AML-193 (cell line): Measurements from ENCODE around the gene C11orf58.
A peak's percentile ranks its signal among the peaks of the same experiment; 100 is the strongest.

Source experiments
- DNase-seq, 2 experiments: peaks; one replicate each; lab custom pipeline; 2025; lab: John Stamatoyannopoulos, UW

The C11orf58 gene

DNA sequence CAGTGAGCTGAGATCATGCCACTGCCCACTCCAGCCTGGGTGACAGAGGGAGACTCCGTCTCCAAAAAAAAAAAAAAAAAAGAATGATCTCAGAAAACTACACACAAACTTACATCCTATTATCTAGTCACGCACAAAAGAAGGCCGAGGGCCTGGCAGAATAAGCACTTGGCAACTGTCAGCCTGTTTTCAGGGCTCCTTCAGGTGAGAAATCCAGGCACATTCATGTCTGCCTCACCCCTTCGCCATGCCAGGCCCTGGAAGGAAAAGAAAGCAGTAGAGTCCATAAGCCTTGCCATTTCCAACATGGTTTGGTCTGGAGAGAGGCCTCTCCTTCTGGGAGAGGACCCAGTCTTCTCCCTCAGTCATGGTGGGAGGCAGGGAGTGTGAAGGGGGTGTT lies 30.9 kb downstream of the C11orf58 start:
- DNase-seq, result no peak

DNA sequence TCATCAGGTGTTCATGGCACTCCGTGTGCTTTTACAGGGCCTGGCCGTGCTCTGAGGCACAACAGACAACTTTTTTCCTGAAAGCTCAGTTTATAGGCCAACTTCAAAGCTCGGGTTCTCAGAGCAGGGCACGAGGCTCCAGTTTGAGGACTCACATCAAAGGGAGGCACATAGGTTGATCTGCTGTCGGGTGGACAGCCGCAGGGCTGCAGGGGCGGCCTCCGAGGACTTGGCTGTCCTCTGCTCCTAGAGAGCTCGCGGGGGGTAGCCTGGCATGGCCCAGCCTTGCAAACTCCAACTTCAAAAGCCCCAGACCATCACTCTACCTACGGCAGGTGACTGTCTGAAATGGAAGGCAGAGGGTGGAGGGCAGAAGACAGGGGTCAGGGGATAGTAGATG lies 31.6 kb downstream of the C11orf58 start:
- DNase-seq, result no peak

DNA sequence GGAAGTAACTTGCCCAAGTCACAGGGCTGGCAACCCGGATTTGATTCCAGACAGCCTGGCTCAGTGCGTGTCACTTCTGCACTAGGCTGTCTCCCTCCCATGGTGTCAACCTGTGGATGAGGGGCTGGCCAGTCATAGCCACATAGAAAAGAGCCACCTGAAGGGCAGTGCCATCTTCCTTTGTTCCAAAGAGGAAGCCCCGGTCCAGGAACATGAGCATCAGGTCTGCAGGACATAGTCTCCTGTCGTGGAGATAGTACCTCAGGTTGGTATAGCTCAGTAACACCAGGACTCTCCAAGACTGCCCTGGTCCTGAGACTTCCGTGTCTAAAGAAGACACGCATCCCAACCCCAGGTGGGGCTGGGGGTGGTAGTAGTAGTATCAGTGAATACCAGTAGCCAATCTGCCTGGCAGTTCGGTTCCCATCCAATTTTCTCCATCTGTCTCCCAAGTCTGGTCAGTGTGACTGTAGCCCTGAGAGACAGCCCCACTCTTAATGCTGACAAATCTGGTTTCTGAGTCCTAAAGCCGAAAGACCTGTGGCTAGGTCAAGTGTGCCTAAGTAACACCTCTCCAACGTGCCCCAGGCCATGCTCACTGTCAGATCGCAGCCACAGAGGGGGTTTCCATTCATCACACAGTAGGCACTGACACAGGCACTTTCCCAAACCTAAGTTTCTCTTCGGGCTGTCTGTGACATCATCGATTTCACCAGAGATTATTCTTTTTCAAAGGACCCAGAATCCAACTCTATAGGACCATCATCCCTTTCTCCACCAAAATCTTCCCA lies 33.1 kb downstream of the C11orf58 start:
- DNase-seq, result no peak

DNA sequence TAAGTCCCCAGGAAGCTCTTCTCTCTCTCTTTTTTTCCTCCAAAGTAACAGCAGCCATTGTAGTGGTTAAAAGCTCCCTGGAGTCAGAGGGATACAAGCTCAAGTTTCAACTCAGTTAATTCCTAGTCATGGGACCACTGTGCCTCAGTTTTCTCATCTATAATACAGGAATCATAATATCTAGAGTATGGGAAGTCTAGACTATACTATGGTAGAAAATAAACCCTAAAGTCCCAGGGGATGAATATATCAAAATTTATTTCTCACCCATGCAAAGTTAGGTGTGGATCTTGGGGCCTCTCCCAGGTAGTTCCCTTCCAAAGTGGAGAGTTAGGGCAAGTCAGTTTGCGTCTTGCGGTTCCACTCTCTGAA lies 33.7 kb downstream of the C11orf58 start:
- no peak for DNase-seq

DNA sequence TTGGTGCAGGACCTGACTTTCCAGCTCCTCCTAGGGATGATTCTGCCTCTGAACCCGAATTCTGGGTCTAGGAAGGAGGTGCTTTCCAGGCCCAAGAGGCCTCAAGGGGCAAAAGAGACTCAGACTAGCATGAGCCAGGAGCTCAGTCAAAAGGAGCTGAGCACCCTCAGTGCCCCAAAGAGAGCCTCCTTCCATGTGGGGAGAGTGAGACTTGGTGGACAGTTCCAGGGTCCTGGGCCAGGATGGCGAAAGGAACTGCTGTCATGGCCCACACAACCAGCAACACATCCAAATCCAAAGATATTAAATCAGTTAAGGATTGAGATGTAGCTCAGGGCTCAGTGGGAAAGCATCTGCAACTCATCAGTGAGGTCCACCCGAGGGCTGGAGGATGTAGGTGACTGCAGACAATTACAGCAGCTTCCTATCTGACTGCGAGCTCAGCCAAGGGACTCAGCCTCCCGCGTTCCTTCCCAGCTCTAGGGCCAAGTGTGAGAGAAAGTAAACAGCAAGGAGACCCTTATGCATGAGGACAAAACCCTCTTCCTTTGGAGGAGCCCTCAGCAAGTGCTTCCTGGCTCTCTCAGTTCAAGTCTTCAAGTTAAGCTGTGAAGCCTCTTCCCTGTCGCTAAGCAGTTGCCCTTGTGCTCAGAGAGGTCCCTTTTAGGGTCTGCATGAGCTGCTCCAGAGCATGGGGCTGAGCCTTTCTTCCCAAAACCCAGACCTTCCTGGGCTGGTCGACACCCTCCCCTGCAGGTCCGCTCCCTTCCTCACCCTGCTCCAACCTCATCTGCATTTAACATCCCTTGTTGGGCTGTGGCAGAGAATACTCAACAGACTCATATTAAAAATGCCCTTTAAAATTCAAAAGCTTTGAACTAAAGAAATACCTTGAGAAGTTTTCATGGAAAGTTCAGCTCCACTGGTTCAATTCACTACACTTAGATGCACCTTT lies 35.8 kb downstream of the C11orf58 start:
- no peak for DNase-seq

DNA sequence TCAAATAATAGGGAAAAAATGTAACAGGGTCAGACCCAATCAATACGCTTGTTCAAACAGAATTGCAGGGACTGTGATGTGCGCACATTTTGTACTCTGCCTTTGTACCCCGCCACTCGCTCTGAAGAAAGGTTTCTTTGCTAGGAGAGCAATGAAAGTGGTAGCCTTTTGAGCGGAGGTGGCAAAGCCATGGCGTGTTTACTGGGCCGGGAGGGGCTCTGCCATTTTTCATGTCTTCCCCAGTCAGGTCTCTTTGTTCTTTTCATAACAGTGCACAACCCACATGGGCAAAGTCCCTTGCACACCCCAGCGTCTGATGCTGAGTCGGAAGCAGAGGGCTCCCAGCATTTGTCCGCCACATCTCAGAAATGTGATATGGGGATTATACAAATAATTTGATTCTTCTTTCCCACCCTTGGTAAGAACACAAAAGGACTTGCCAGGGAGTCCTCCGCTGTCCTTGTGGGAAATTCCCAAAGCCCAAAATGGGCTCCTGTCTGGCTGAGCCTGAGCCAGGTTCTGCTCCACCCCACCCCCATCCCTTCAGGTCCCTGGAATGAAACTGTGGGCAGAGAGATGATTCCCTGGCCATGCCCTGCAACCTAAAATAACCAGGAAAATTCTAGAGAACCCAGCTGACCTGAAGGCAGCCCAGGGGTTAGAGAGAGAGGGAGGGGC lies 36.6 kb downstream of the C11orf58 start:
- no peak for DNase-seq

DNA sequence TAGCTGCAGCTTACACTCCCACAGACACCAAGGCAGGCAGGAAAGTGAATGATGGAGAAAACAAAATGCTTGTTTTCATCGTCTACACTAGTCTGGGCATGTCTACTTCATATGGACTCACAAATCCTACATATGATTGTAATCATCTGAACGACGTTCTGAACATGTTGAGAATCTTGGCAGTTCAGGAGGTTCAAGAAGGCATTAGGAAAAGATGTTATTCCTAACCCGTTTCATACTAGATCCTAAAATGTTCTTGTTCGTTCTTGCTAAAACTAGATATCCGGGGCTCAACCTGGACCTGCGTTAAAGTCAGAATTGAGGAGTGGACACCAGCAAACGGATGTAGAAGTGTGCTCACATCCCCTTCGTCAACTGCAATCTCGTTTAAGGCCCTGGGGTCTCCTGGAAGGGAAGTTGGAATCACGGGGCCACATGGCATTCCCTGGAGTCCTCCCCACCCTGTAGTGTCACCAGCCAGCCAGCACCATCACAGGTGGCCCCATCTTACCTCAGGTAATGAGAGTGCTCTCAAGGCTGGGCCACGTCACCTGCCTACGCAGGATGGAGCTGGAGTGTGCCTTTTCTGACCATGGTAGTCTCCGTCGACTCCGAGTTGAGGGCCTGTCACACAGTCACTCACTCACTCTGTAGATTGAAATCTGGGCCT lies 37.3 kb downstream of the C11orf58 start:
- no peak for DNase-seq

DNA sequence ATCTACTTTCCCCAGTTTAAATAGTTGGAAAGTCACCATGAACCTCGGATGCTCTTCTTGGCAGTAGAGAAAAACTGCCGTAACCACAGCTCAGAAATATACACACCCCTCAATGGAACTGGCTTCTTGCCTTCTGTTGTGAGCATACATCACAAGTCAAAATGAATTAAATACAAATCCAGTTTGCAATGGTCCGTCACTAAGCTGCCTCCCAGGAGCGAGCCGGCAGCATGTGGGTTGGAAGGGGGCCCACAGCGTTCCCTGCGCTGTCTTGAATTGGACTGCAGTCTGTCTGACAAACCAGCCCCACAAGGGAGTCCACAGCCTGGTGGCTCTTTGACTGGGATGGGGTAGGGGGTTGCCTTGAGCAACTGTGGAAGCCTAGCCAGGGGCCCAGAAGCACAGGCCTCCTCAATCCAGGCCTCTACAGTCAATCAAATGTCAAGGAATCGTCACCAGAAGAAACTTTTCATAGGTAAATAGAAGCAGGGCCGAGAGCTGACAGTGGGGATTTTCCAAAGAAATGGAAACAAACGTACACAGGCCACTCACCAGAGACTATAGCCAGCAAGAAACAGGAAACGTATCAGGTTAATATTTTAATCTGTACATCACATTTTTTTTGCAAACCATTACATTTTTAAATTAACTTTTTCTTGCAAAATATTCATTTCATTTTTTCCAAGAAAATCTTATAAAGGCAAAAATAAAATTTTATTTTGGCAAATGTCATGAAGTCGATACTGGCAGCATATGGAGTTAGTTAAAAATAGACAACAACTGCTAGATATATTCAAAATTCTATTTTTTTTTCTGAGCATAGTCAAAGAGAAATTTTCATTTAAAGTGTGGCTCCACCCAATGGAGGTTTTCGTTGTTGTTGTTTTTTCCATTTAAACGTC lies 38.5 kb downstream of the C11orf58 start:
- no peak for DNase-seq

DNA sequence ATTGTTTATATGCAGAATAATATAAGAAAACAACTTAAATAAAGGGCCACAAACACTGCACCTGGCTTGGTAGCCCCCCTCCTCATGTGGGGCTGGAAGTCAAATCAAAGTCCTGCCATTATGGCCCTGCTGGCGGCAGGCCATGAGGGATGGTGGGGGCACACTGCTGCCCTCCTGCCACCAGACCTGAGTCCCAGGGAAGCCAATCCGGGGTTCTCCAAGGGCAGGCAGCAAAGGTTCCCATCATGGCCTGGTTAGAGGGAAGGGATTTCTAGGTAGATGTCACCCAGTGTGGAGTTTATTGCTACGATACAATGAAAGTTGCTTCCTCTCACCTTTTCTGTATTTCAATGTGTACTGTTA lies 39.1 kb downstream of the C11orf58 start:
- no peak for DNase-seq

DNA sequence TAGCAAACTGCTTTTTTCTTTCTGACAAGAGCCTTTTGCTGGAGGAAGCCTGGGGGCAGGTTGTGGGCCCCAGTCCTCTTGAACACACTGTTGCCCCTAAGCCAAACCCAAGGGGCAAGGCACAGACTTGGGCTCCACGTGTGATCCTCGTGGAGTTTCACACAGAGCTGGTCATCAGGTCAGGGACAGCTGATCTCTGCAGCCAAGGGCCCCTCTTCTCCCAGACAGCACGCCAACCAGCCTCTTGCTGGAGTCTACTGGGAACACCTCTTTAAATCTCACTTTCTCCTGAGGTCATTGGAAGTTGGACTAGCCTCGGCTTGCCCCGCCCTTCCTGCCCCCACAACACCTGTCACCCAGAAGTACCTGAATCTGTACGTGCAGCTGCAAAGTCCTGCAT lies 39.8 kb downstream of the C11orf58 start:
- DNase-seq, result no peak

DNA sequence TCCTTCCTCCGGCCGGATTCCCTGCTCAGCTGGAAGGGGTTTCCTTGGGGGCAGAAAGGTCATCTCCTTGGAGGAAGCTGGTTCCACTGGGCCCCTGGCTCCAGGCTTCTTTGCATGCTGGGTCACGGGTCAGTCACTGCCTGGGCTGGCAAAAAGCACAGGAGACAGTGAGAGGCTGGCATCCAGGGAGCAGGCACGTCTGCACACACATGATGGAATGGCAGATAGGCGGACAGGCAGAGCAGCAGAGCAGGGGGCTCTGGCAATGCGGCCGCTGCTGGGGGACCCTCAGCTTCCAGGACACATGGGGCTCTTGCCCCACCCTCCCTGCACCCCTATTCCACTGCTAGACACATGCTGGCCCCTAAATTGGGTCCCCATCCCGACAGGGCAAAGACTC lies 40.4 kb downstream of the C11orf58 start:
- no peak for DNase-seq

DNA sequence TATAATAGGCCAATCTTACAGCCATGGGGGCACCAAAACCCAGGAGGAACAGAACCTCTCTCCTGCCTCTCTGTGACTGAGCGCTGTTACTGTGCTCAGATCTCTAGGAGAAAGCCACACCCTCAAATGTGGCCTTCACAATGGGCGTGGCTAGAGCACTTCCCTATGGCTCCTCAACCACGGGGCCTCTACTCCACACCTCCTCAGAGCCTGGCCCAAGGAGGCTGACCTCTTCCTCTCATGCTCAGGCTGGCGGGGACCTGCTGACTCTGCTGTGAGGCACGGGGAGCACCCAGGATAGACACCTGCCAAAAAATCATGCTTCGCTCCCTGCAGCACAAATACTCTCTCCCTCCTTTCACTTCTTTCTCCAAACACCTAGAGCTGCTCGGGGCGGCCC lies 41.0 kb downstream of the C11orf58 start:
- DNase-seq, result peak; percentile 20 to 28

DNA sequence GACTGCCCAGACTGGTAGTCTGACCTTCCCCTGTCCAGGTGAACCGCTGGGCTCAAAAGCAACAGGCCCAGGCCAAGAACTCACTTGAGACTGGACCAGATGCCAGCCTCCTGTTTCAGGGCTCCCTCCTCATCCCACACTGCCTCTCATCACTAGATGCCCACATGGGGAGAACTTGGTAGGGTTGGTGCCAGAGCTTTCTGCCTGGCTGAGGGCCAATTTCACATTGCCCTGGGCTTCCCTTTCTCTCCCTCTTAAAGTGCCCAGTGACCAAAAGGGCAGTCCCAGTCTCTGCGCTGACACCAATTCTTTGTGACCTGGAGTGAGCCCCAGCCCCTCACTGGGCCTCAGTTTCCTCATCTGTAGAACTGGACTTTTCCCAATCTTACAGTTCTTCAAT lies 41.7 kb downstream of the C11orf58 start:
- no peak for DNase-seq

DNA sequence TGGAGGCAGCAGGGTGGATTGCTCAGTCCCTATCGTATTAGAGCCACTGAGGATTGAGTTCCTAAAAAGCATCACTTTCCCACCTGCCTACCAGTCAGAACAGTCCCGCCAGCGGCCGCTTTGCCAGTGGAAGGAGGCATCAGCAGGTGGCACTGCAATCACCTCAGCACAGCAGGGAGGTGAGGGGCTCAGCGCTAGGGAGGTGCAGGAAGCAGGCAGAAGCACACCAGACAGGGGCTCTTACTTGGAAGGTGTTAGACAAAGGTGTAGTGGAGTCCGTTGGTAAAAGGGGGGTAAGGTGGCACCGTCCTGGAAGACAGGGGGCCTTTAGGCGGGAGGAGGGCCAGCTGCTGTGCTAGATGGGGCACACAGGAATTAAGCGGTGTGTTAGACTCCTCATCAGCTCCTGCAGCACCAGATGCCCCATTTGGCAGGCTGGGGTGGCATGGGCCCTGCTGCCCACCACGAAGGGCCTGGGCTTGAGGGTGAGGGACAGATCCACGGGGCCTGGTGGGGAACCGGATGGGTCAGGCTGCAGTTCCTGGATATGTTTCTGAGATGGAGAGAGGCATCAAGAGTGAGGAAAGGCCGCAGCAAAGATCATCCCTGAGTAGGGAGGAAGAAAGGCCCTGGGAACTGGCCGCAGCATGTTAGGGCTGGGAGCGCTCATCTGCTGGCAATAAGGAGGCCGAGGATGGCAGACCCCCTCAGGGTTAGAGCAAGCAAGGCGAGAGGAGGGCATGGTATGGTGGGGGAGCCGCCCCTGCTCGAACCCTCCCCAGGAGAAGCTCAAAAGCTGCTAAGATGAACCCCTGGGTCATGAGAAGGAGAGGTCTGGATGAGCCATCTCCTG lies 42.5 kb downstream of the C11orf58 start:
- DNase-seq, result no peak

DNA sequence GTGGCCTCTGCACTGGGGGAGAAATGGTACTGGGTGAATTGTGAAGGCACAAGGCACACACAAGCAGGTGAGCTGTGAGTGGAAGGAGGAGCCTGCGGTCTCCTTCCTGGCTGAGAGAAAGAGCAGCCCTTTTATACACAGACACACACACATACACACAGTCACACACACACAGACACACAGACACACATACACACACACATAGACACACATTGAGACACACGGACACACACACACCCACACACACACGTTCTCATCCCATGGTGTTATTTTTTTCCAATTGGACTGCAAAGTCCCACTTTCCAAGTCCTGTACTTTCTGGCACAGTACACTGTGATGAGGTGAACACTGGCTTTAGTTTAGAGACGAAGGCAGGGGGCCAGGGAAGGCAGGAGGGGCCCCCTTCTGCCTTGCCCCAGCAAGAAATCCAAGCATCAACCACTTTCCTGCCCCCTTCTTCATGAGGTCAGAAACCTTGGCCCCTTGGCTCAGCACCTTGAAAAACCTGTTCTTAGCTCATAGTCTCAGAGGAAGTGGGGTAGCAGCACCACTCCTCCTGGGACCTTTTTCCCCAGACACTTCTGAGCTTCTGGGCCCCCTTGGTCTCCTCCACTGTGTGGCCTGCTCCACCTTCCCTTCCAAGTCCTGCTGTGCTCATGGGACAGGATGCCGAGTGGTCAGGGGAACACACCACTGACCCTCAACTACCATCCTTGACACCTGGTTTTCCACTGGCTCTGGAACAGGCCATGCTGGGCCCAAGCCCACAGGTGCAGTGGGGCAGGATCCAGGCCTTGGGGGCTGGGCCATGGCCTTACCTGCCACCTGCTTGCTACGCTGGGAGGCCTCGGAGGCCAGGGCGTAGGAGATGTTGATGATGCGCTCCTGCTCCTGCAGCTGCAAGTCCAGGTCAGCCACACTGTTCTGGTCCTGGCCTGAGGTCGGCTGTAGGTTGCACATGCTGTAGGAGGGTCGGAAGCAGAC lies 43.8 kb downstream of the C11orf58 start:
- no peak for DNase-seq

DNA sequence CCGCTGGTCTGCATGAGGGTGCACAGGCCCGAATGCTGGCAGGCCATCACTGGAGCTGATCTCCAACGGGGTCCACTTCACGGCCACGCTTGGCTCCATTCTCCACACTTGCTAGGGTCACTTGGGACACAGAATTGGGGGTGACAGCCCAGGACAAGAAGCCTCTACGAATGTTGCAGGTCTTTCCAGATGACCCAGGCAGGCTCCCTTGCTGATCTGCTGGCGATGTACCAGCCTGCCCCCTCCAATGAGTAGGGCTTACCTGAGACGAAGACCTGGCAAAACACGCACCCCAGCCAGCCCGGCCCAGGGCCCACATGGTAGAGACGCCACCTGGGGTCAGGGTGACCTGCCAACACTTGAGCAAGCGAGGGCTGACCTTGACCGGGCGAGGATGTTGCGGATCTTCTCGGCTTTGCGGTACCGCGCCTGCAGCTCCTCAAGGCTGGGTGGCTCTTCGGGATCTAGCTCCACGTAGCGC lies 44.9 kb downstream of the C11orf58 start:
- no peak for DNase-seq

DNA sequence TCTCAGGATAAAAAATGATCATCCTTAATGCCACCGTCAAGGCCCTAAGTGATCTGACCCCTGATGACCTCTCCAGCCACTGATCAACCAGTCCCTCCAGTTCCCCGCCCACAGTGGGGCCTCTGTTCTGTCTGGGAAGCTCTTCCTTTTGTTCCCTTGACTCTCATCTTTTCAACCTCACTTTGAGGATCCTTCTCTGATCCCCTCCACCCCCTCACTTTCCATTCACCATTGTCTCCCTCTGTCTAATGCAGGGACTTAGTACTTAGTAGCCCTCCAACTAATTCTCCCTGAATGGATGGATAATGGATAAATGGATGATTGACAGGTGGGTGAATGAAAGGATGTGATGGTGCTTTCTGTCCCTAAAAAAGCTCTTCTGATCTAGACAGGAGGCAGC lies 45.6 kb downstream of the C11orf58 start:
- no peak for DNase-seq

DNA sequence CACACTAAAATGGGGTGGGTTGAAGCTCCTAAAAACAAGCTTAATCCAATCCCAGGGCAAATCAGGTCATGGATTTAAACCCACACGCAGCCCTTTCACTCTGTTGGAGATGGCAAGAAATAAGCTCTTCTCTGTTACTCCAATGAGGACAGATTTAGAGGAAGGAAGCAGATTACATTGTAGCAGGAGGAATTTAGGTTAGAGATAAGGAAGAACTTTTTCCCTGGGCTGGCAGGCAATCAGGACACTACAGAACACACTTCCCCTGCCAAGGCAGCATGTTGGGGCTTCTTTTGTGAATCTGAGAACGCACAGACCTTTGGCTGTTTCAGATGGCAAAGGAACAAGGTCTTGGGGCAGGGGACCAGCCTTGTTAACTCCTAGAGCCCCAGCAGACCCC lies 46.2 kb downstream of the C11orf58 start:
- DNase-seq, result no peak
